B cell (primary cell): ENCODE measurements around the gene DISP3. TPM values are rescaled to one million over a fixed set of nuclear protein-coding genes. Genes with fewer than 3 reads are reported as not detected.

Experiments
- ATAC-seq: fragments of 200-7000 bp; cut with Tn5 transposase; one replicate; pipeline ENCODE4 v1.10.0; 2021; ENCODE audit warnings: low read depth, mild to moderate bottlenecking, moderate number of reproducible peaks, moderate library complexity
- CTCF ChIA-PET: fragments of 350-600 bp; sonication (Branson Sonifier 250); formaldehyde crosslinking; loops from one replicate; lab custom pipeline; 2021; ENCODE audit warnings: antibody characterized with exemption, inconsistent platforms; lab: Charles Lee
- POLR2A ChIA-PET: fragments of 350-600 bp; sonication (Branson Sonifier 250); formaldehyde crosslinking; loops from one replicate; lab custom pipeline; 2021; ENCODE audit warnings: antibody characterized with exemption; lab: Charles Lee
- DNase-seq: peaks from one replicate; pipeline ENCODE4 v3.0.0; 2013
- H2AFZ ChIP-seq: 2 replicates; pipeline ENCODE4 v1.6.1; 2012; ENCODE audit warnings: mild to moderate bottlenecking, low read depth, low read length; ENCODE audit not compliant: insufficient read depth, poor library complexity, severe bottlenecking
- H3K27ac ChIP-seq, 2 donors: 1 replicate in 1 of 2; 2 replicates in 1 of 2; pipeline ENCODE4 v1.5.1; 2012 to 2013; ENCODE audit warnings: low read length in 2 of 2, mild to moderate bottlenecking in 2 of 2, moderate library complexity in 1 of 2
- H3K27me3 ChIP-seq, 4 experiments: fragments of 200-600 bp in 1 of 4; sonication (generic) in 1 of 4; replicated peaks in 1 of 4; 1 replicate in 2 of 4; 2 replicates in 2 of 4; pipeline versions ENCODE4 v1.6.1 to v1.7.0; 2013 to 2016; ENCODE audit warnings: low read length in 3 of 4, mild to moderate bottlenecking in 2 of 4, mixed read lengths in 1 of 4, moderate library complexity in 1 of 4; ENCODE audit not compliant: insufficient read depth in 4 of 4, control insufficient read depth in 3 of 4; ENCODE audit errors: control extremely low read depth in 1 of 4
- H3K36me3 ChIP-seq, 2 experiments: replicated peaks in 1 of 2; 1 replicate in 1 of 2; 2 replicates in 1 of 2; pipeline versions ENCODE4 v1.6.1 to v1.7.1; 2013; ENCODE audit warnings: low read length in 1 of 2; ENCODE audit not compliant: insufficient read depth in 2 of 2, control insufficient read depth in 1 of 2; ENCODE audit errors: control extremely low read depth in 1 of 2, extremely low read depth in 1 of 2
- H3K4me1 ChIP-seq, 2 donors: fragments of 200-600 bp in 1 of 2; sonication (generic) in 1 of 2; 1 replicate in 1 of 2; 2 replicates in 1 of 2; pipeline versions ENCODE4 v1.5.1 to v1.6.1; 2013 to 2017; ENCODE audit warnings: low read length in 2 of 2; ENCODE audit not compliant: control insufficient read depth in 2 of 2, insufficient read depth in 2 of 2
- H3K4me2 ChIP-seq: replicated peaks from 2 replicates; pipeline ENCODE3; 2012; ENCODE audit warnings: mild to moderate bottlenecking, low read depth, low read length; ENCODE audit not compliant: poor library complexity, severe bottlenecking
- H3K4me3 ChIP-seq, 5 experiments: fragments of 200-600 bp in 1 of 5; sonication (generic) in 1 of 5; 1 replicate in 3 of 5; 2 replicates in 2 of 5; pipeline versions ENCODE4 v1.5.1 to v1.7.0; 2011 to 2016; ENCODE audit warnings: low read length in 4 of 5, mild to moderate bottlenecking in 4 of 5, low read depth in 2 of 5, control low read depth in 1 of 5, moderate library complexity in 1 of 5; ENCODE audit not compliant: insufficient read depth in 1 of 5; ENCODE audit errors: control extremely low read depth in 1 of 5, extremely low read depth in 1 of 5
- H3K79me2 ChIP-seq: fragments of 200-600 bp; sonication (generic); one replicate; pipeline ENCODE4 v1.6.0; 2016; ENCODE audit warnings: low read length; ENCODE audit not compliant: control insufficient read depth, insufficient read depth
- H3K9ac ChIP-seq: fragments of 200-600 bp; sonication (generic); 2 replicates; pipeline ENCODE4 v1.6.1; 2017; ENCODE audit warnings: mild to moderate bottlenecking, low read length, moderate library complexity
- H3K9me3 ChIP-seq, 3 donors: one replicate each; pipeline versions ENCODE4 v1.6.1 to v1.7.1; 2013; ENCODE audit warnings: low read length in 2 of 3; ENCODE audit not compliant: control insufficient read depth in 2 of 3, insufficient read depth in 1 of 3; ENCODE audit errors: control extremely low read depth in 1 of 3
- H4K20me1 ChIP-seq: 2 replicates; pipeline ENCODE4 v1.6.0; 2012; ENCODE audit warnings: mild to moderate bottlenecking, low read length; ENCODE audit not compliant: insufficient read depth, control insufficient read depth, poor library complexity, severe bottlenecking
- H3K27ac Mint-ChIP-seq: one replicate; pipeline ENCODE4 v1.8.0; 2021; ENCODE audit warnings: mixed read lengths
- H3K27me3 Mint-ChIP-seq: one replicate; pipeline ENCODE4 v1.8.0; 2021; ENCODE audit warnings: mixed read lengths
- H3K4me1 Mint-ChIP-seq: one replicate; pipeline ENCODE4 v1.8.0; 2021; ENCODE audit warnings: mixed read lengths
- H3K4me3 Mint-ChIP-seq: one replicate; pipeline ENCODE4 v1.8.0; 2021; ENCODE audit warnings: mixed read lengths
- H3K9me3 Mint-ChIP-seq: one replicate; pipeline ENCODE4 v1.8.0; 2022; ENCODE audit warnings: mixed read lengths; ENCODE audit not compliant: insufficient read depth
- EZH2 ChIP-seq: IDR thresholded peaks from 2 replicates; pipeline ENCODE4 v1.6.1; 2012; ENCODE audit warnings: borderline replicate concordance, low read depth, mild to moderate bottlenecking, moderate library complexity, low read length; ENCODE audit not compliant: insufficient read depth, poor library complexity, severe bottlenecking
- WGBS: methylation state at CpG from one replicate; pipeline ENCODE4 v1.1.5; 2013; ENCODE audit warnings: missing lambda C conversion rate; ENCODE audit not compliant: insufficient coverage; 5-methylcytosine and 5-hydroxymethylcytosine counted together
- intact Hi-C: fragments of 100-400 bp; cut with micrococcal nuclease; formaldehyde crosslinking; loops from one replicate; pipeline ENCODE4 v1.10.0; 2022
- polyA plus RNA-seq: library from polyadenylated mRNA; depleted of rRNA; stranded (reverse); fragments of >200 nt; gene quantifications from 2 replicates; pipeline ENCODE4 v1.2.3, GENCODE V29; 2012
- total RNA-seq, 2 donors: library from RNA; stranded (reverse); fragments of 120-200 nt in 1 of 2; gene quantifications; 1 replicate in 1 of 2; 2 replicates in 1 of 2; pipeline versions ENCODE4 v1.2.3 to v1.2.4, GENCODE V29; 2013 to 2022
- TF ChIP-seq, protein P1 (sequence below): fragments of 200-600 bp; IDR thresholded peaks from one replicate; pipeline ENCODE4 v1.8.0; 2022; ENCODE audit warnings: antibody characterized with exemption, mild to moderate bottlenecking

The DISP3 gene
- total and polyA plus RNA-seq, 2 donors (not counting 1 experiment from before 2014, with no cell fraction given): 0.25 to 1.6 TPM

DNA sequence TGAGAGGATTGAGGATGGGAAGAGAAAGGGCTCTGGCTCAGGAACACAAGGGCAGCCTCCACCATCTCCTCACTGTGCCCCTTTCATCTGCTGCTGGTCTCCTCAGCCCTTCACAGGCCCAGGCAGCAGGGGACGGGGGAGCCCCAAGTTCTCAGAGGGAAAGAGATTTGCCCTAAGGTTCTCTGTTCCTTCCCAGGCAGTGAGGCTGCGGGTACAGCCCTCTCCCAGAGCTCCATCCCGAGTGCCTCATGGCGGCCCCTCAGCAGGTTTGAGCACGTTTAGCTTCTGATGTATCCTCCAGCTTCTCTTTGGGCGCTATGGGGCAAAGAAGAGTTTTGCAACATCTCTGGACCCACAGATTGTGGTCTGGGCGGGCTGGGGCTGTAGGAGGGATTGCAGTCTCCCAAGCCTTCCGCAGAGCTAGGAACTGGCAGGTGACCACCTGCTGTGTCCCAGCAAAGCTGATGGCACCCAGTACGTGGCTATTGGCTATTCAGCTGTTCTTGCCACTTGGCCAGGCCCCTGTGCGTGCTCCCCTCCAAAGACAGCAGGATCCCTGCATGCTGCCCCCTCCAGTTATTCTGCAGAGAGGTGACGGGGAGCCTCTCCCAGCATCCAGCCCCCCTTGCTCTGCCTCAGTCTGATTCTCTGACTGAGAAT, 10.1 kb downstream of the DISP3 start:
- TF ChIP-seq EZH2: no peak
- TF ChIP-seq, protein P1, sequence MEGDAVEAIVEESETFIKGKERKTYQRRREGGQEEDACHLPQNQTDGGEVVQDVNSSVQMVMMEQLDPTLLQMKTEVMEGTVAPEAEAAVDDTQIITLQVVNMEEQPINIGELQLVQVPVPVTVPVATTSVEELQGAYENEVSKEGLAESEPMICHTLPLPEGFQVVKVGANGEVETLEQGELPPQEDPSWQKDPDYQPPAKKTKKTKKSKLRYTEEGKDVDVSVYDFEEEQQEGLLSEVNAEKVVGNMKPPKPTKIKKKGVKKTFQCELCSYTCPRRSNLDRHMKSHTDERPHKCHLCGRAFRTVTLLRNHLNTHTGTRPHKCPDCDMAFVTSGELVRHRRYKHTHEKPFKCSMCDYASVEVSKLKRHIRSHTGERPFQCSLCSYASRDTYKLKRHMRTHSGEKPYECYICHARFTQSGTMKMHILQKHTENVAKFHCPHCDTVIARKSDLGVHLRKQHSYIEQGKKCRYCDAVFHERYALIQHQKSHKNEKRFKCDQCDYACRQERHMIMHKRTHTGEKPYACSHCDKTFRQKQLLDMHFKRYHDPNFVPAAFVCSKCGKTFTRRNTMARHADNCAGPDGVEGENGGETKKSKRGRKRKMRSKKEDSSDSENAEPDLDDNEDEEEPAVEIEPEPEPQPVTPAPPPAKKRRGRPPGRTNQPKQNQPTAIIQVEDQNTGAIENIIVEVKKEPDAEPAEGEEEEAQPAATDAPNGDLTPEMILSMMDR: no peak
- Histone ChIP-seq H3K9me3 (peaks cover 0 to 9% (median 4%) of the 10 kb centered on the region in 3 donors), H3K4me1 (no peaks in the 10 kb centered on the region), H3K4me3 (no peak overlapping the region), H3K9ac (no peak overlapping the region), H4K20me1 (no peaks in the 10 kb centered on the region), H3K36me3 (no peaks in the 10 kb centered on the region), H3K27ac (no peak overlapping the region), H3K4me2 (no peak overlapping the region), H3K27me3 (peaks cover 0 to 5% (median 0%) of the 10 kb centered on the region in 4 experiments), H3K79me2 (no peaks in the 10 kb centered on the region), H2AFZ (no peak overlapping the region)
- intact Hi-C loops: no loop called here
- Mint-ChIP-seq H3K27me3 (peaks cover 32% of the 10 kb centered on the region), H3K27ac (no peak overlapping the region), H3K4me1 (no peaks in the 10 kb centered on the region), H3K4me3 (no peak overlapping the region), H3K9me3 (peaks cover 4% of the 10 kb centered on the region)
- 75% methylated on average over 11 of the region's 11 CpGs for WGBS
- ATAC-seq (no peak), DNase-seq (no peak)
- ChIA-PET POLR2A (no interaction called here), CTCF (no interaction called here)

- H3K4me3 ChIP-seq: no peak overlapping the region
- no peak for TF ChIP-seq EZH2
- TF ChIP-seq, protein P1: no peak
- 100% methylated on average over 2 of the region's 7 CpGs for WGBS
Observed at GRCh38 chr1:11492235-11492634, 13.3 kb downstream of the DISP3 start.

More at GRCh38 chr1:11492235-11492634, 13.3 kb downstream of the DISP3 start:
- H3K4me3 Mint-ChIP-seq: no peak overlapping the region
- CTCF ChIA-PET: no interaction called here
- H3K36me3 ChIP-seq: no peaks in the 10 kb centered on the region
- intact Hi-C loops: no loop called here
- H3K9ac ChIP-seq: no peak overlapping the region
- no peaks in the 10 kb centered on the region for H3K4me1 ChIP-seq
- peaks cover 0 to 5% (median 0%) of the 10 kb centered on the region in 4 experiments for H3K27me3 ChIP-seq
- DNase-seq (no peak), ATAC-seq (no peak)
- peaks cover 4% of the 10 kb centered on the region for H3K9me3 Mint-ChIP-seq
- peaks cover 0 to 10% (median 4%) of the 10 kb centered on the region in 3 donors for H3K9me3 ChIP-seq
- no peaks in the 10 kb centered on the region for H3K4me1 Mint-ChIP-seq
- H2AFZ ChIP-seq: no peak overlapping the region
- H3K27me3 Mint-ChIP-seq: peaks cover 12% of the 10 kb centered on the region
- no peaks in the 10 kb centered on the region for H4K20me1 ChIP-seq
- H3K79me2 ChIP-seq: no peaks in the 10 kb centered on the region
- H3K27ac ChIP-seq: no peak overlapping the region
- H3K4me2 ChIP-seq: no peak overlapping the region
- no peak overlapping the region for H3K27ac Mint-ChIP-seq
- POLR2A ChIA-PET: no interaction called here
